Measurements from ENCODE around the gene TNFRSF8. TPM values are rescaled to one million over a fixed set of nuclear protein-coding genes. Genes with fewer than 3 reads are reported as not detected.

Gene TNFRSF8
- total RNA-seq, 1 experiment from 2014 or later: 13.4 TPM

DNA sequence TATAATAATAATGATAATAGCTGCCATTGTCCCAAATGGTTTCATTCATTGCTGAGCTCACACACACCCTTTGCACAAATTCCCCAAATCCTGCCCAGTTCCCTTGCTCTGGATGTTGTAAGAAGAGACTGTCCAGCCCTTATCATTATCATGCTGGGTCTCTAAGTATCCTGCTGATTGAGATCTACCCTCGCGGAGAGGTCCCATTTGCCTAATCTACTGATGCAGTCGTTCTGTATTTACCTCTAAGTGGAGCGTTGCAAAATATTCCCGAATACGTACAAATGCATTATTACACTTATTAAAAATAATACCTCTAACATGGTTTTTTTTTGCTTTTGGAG lies 51.2 kb downstream of the TNFRSF8 start:
- no peak for DNase-seq (ENCODE audit: low read depth)

DNA sequence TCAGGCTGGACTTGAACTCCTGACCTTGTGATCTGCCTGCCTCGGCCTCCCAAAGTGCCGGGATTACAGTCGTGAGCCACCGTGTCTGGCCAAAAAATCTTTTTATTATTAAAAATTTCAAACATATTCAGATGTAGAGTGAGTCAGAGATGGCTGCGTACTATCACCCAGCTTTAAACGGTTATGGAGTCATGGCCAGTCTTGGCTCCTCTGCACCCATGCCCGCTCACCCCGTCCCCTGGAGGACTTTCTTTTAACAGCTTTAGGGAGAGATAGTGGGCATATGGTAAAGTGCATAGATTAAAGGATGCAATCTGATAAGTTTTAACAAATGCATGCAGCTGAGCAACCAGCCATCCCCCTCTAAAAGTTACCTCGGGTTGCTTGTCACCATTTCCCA lies 51.8 kb downstream of the TNFRSF8 start:
- DNase-seq (ENCODE audit: low read depth): no peak

- DNase-seq (ENCODE audit: low read depth): no peak
Observed at GRCh38 chr1:12121212-12122003, 58.3 kb downstream of the TNFRSF8 start.

- no peak for DNase-seq (ENCODE audit: low read depth)
Observed at GRCh38 chr1:12123172-12123571, 60.1 kb downstream of the TNFRSF8 start.

- DNase-seq (ENCODE audit: low read depth): peak; percentile 69
Observed at GRCh38 chr1:12124693-12125421, 61.8 kb downstream of the TNFRSF8 start.

DNA sequence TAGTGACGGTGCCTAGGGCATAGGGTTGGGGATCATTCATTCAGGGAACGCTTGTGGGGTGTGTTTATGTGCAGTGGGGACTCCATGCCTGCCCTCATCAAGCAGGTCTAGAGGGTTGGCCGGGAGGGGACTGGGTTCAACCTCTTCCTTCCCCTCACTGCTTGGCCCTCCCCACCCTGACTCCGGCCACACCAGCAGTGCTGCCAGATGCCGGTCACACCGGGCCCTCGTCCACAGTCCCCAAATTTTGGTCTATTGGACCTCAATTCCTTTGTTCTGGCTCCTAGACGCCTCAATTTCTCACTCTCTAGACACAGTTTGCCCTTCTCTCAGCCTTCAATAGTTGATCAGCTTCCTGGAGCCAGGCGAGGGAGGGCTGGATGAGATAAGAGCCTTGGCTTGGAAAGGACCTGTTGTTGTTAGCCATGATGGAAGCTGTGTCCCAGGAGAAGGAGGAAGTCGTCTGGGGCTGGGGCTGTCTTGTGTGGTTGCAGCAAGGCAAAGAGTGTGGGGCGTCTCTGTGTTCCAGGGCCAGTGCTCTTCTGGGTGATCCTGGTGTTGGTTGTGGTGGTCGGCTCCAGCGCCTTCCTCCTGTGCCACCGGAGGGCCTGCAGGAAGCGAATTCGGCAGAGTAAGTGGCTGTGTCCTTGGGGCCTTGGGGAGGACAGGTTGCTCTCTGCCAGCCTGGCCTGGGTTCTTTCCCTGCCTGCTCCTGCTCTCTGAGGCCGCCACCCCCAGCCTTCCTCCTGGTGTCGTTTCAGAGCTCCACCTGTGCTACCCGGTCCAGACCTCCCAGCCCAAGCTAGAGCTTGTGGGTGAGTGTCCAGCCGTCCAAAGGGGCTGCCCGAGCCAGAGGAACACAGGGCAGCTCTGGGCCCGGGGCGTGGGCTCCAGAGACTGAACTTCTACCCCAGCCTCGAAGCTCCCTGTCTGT lies 62.6 kb downstream of the TNFRSF8 start:
- DNase-seq (ENCODE audit: low read depth): no peak

GRCh38 chr1:12126781-12127180 lies 63.7 kb downstream of the TNFRSF8 start:
- no peak for DNase-seq (ENCODE audit: low read depth)

GRCh38 chr1:12127206-12127810 lies 64.2 kb downstream of the TNFRSF8 start:
- DNase-seq (ENCODE audit: low read depth): no peak

GRCh38 chr1:12128120-12128519 lies 65.0 kb downstream of the TNFRSF8 start:
- no peak for DNase-seq (ENCODE audit: low read depth)

- DNase-seq (ENCODE audit: low read depth): no peak
Observed at GRCh38 chr1:12129624-12130023, 66.5 kb downstream of the TNFRSF8 start.

DNA sequence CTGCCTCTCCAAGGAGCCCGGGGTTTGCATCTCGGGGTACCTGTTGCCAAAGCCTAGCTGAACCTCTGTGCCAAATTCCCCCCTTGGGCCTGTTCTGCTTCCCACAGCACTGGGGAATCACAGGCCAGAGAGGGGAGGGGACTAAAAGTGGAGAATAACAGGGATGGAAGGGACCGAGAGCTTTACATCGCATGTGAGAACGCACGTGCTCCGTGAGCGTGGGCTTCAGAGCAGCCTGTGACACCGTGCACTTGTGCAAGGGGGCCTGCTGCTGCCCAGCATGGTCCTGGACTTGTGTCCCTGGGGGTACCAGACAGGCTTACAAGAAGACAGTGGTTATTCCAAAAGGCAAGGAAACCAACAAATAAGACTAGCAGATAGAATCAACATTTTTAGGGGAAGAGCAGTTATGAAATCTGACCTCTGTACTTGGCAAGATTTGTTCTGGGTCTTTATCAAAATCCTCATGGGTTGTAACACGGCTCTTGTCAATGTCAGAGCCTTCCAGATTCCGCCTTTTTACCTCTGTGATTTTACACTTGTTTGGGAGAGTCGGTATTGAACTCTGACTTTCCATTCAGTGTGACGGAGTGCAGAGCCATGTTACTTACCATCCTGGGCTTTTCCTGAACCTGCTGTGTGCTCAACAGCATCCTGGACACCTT lies 67.5 kb downstream of the TNFRSF8 start:
- no peak for DNase-seq (ENCODE audit: low read depth)

- peak; percentile 86 for DNase-seq (ENCODE audit: low read depth)
Observed at GRCh38 chr1:12132078-12132477, 69.0 kb downstream of the TNFRSF8 start.

GRCh38 chr1:12134716-12135115 lies 71.6 kb downstream of the TNFRSF8 start:
- DNase-seq (ENCODE audit: low read depth): no peak

GRCh38 chr1:12135612-12136011 lies 72.5 kb downstream of the TNFRSF8 start:
- DNase-seq (ENCODE audit: low read depth): no peak

GRCh38 chr1:12136916-12137610 lies 74.0 kb downstream of the TNFRSF8 start:
- DNase-seq (ENCODE audit: low read depth): no peak

- no peak for DNase-seq (ENCODE audit: low read depth)
Observed at GRCh38 chr1:12138196-12139168, 75.4 kb downstream of the TNFRSF8 start.

DNA sequence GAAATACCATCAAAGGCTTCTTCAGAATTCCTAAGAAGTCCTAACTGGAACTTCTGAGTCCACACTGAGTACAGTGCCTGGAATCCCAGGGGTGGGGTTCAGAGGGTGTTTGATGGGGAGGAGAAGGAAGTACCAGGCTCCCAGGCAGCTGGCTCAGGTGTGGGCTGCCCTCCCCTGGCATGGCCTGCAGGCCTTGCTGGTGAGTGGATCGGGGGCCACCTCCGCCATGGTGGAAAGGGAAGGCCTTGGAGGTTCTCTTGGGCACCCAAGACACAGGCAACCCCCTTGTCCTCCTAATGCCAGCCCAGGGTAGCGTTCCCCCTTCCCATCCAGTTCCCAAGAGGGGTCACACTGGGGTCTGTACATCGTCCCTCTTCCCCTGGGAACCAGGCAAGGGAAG lies 76.9 kb downstream of the TNFRSF8 start:
- DNase-seq (ENCODE audit: low read depth): no peak

GRCh38 chr1:12140515-12141162 lies 77.5 kb downstream of the TNFRSF8 start:
- DNase-seq (ENCODE audit: low read depth): no peak

Measured in Daoy (cell line).